Keratinocyte (primary cell): ENCODE data around the gene TCN1. TPM values are rescaled to one million over a fixed set of nuclear protein-coding genes. Genes with fewer than 3 reads are reported as not detected.

Source experiments
- DNase-seq: peaks from one replicate; pipeline ENCODE4 v3.0.0-alpha.2; 2011; ENCODE audit warnings: low read depth, missing footprints, low spot score
- FAIRE-seq: peaks from 2 replicates; lab custom pipeline; 2011; peaks lifted over from hg19 to GRCh38; lab: Jason Lieb, UNC
- H2AFZ ChIP-seq: 2 replicates; pipeline ENCODE4 v1.6.0; 2012; ENCODE audit warnings: low read length, control low read depth, inconsistent platforms; ENCODE audit not compliant: control insufficient read depth
- H3K27ac ChIP-seq: 2 replicates; pipeline ENCODE4 v1.5.1; 2011; ENCODE audit warnings: low read length; ENCODE audit not compliant: control insufficient read depth, insufficient read depth
- H3K27me3 ChIP-seq: 3 replicates; pipeline ENCODE4 v1.6.0; 2011; ENCODE audit warnings: low read length; ENCODE audit not compliant: control insufficient read depth, insufficient read depth; ENCODE audit errors: extremely low read depth
- H3K36me3 ChIP-seq, 2 experiments: 2 replicates in 1 of 2; 3 replicates in 1 of 2; pipeline ENCODE4 v1.5.1; 2011; ENCODE audit warnings: low read length in 2 of 2, mild to moderate bottlenecking in 1 of 2; ENCODE audit not compliant: control insufficient read depth in 2 of 2, insufficient read depth in 2 of 2; ENCODE audit errors: extremely low read depth in 1 of 2
- H3K4me1 ChIP-seq: 3 replicates; pipeline ENCODE4 v1.5.1; 2011; ENCODE audit warnings: low read length; ENCODE audit not compliant: control insufficient read depth, insufficient read depth; ENCODE audit errors: extremely low read depth
- H3K4me2 ChIP-seq: 3 replicates; pipeline ENCODE4 v1.6.0; 2011; ENCODE audit warnings: low read depth, low read length; ENCODE audit not compliant: control insufficient read depth, insufficient read depth; ENCODE audit errors: extremely low read depth
- H3K4me3 ChIP-seq, 3 experiments: fragments of 200-600 bp in 1 of 3; sonication (generic) in 1 of 3; 2 replicates in 2 of 3; 3 replicates in 1 of 3; pipeline ENCODE4 v1.5.1; 2011 to 2016; ENCODE audit warnings: low read length in 3 of 3, mild to moderate bottlenecking in 3 of 3, control low read depth in 2 of 3, inconsistent platforms in 1 of 3, low read depth in 1 of 3, mixed read lengths in 1 of 3, mixed run types in 1 of 3, moderate library complexity in 1 of 3; ENCODE audit not compliant: control insufficient read depth in 2 of 3, insufficient read depth in 2 of 3; ENCODE audit errors: extremely low read depth in 1 of 3
- H3K79me2 ChIP-seq: 2 replicates; pipeline ENCODE4 v1.6.0; 2012; ENCODE audit warnings: low read length; ENCODE audit not compliant: control insufficient read depth, insufficient read depth
- H3K9ac ChIP-seq: 3 replicates; pipeline ENCODE4 v1.6.0; 2011; ENCODE audit warnings: low read length; ENCODE audit not compliant: control insufficient read depth, insufficient read depth; ENCODE audit errors: extremely low read depth
- H3K9me1 ChIP-seq: 3 replicates; pipeline ENCODE4 v1.6.0; 2011; ENCODE audit warnings: low read length; ENCODE audit not compliant: control insufficient read depth, insufficient read depth; ENCODE audit errors: extremely low read depth
- H3K9me3 ChIP-seq: 2 replicates; pipeline ENCODE4 v1.5.1; 2012; ENCODE audit warnings: low read depth, low read length; ENCODE audit not compliant: control insufficient read depth
- H4K20me1 ChIP-seq: 3 replicates; pipeline ENCODE4 v1.6.0; 2011; ENCODE audit warnings: low read length; ENCODE audit not compliant: control insufficient read depth, insufficient read depth; ENCODE audit errors: extremely low read depth
- CTCF ChIP-seq, 3 experiments: IDR thresholded peaks in 1 of 3; conservative IDR thresholded peaks in 1 of 3; optimal IDR thresholded peaks in 1 of 3; 2 replicates in 2 of 3; 3 replicates in 1 of 3; pipeline versions ENCODE3 to v1.5.1; 2011; ENCODE audit warnings: low read length in 3 of 3, mild to moderate bottlenecking in 3 of 3, moderate library complexity in 2 of 3, control low read depth in 1 of 3, inconsistent platforms in 1 of 3; ENCODE audit not compliant: insufficient read depth in 2 of 3; ENCODE audit errors: extremely low read depth in 1 of 3
- EZH2 ChIP-seq: IDR thresholded peaks from one replicate; pipeline ENCODE4 v1.6.1; 2012; ENCODE audit warnings: inconsistent platforms, mild to moderate bottlenecking, low read length, moderate library complexity
- dilution Hi-C: fragments of 300-500 bp; cut with MboI; formaldehyde crosslinking; loops from one replicate; pipeline ENCODE4 v1.7.0; 2020; ENCODE audit warnings: low sequenced_read_pairs; ENCODE audit not compliant: extremely low pct_ligation_motif_present
- polyA plus RNA-seq, 5 experiments: library from polyadenylated mRNA; depleted of rRNA in 3 of 5; stranded (reverse) in 3 of 5; stranded (forward) in 1 of 5; unstranded in 1 of 5; fragments of >200 nt; gene quantifications; 1 replicate in 1 of 5; 2 replicates in 3 of 5; 3 replicates in 1 of 5; pipeline versions ENCODE4 v1.2.1 to v1.2.3, GENCODE V29; 2011 to 2012; ENCODE audit warnings: missing spikeins in 2 of 5, low read depth in 1 of 5, low replicate concordance in 1 of 5

TCN1 gene
- polyA plus RNA-seq, 1 donor (not counting 4 experiments of a cell fraction or from before 2014, with no cell fraction given): 3.7 TPM

- no peaks in the 10 kb centered on the region for H4K20me1 ChIP-seq
- H3K4me3 ChIP-seq: no peak overlapping the region
- dilution Hi-C loops: no loop called here
- H3K36me3 ChIP-seq: no peaks in the 10 kb centered on the region
- peaks cover 8% of the 10 kb centered on the region for H3K4me1 ChIP-seq
- H3K4me2 ChIP-seq: no peak overlapping the region
- H3K9me1 ChIP-seq: no peaks in the 10 kb centered on the region
- no peaks in the 10 kb centered on the region for H3K9me3 ChIP-seq
- H3K27me3 ChIP-seq: no peaks in the 10 kb centered on the region
- no peak overlapping the region for H2AFZ ChIP-seq
- no peak for FAIRE-seq
- no peak for TF ChIP-seq CTCF (optimal IDR thresholded peaks at IDR 0.05 in 1 of 3, IDR thresholded peaks at IDR 0.05 in 1 of 3, conservative IDR thresholded peaks at IDR 0.05 in 1 of 3; ENCODE audit: extremely low read depth in 1 of 3, insufficient read depth in 2 of 3, low read length in 3 of 3)
- no peak for TF ChIP-seq EZH2
- no peak overlapping the region for H3K9ac ChIP-seq
- no peak overlapping the region for H3K27ac ChIP-seq
- DNase-seq: no peak
- H3K79me2 ChIP-seq: no peaks in the 10 kb centered on the region
Observed at GRCh38 chr11:59867946-59868345, 1.7 kb upstream of the TCN1 start.

DNA sequence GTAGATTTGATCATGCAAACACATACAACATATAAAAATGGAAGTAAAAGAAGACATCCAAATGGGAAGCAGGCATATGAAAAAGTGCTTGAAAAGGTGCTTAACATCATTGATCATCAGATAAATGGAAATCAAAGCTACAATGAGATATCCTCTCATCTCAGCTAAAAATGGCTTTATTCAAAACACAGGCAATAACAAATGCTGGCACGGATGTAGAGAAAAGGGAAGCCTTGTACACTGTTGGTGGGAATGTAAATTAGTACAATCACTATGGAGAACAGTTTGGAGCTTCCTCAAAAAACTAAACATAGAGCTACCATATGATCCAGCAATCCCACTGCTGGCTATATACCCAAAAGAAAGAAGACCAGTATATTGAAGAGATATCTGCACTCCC lies 549 bp upstream of the TCN1 start:
- H4K20me1 ChIP-seq: no peaks in the 10 kb centered on the region
- H3K4me3 ChIP-seq: no peak overlapping the region
- no peak for TF ChIP-seq EZH2
- TF ChIP-seq CTCF (optimal IDR thresholded peaks at IDR 0.05 in 1 of 3, IDR thresholded peaks at IDR 0.05 in 1 of 3, conservative IDR thresholded peaks at IDR 0.05 in 1 of 3; ENCODE audit: extremely low read depth in 1 of 3, insufficient read depth in 2 of 3, low read length in 3 of 3): no peak
- no peak for FAIRE-seq
- H3K9ac ChIP-seq: no peak overlapping the region
- H3K4me1 ChIP-seq: peaks cover 8% of the 10 kb centered on the region
- H3K4me2 ChIP-seq: no peak overlapping the region
- no peaks in the 10 kb centered on the region for H3K79me2 ChIP-seq
- H3K27me3 ChIP-seq: no peaks in the 10 kb centered on the region
- H3K27ac ChIP-seq: no peak overlapping the region
- no peaks in the 10 kb centered on the region for H3K9me3 ChIP-seq
- H2AFZ ChIP-seq: no peak overlapping the region
- DNase-seq: no peak
- dilution Hi-C loops: no loop called here
- no peaks in the 10 kb centered on the region for H3K36me3 ChIP-seq
- H3K9me1 ChIP-seq: no peaks in the 10 kb centered on the region
